H1 (cell line): ENCODE data around the gene FMN2. TPM values are rescaled to one million over a fixed set of nuclear protein-coding genes. Genes with fewer than 3 reads are reported as not detected.

ENCODE experiments used
- CTCF ChIA-PET: fragments of 300-600 bp; sonication (Branson Sonifier 250); formaldehyde crosslinking; loops from one replicate; lab custom pipeline; 2021; ENCODE audit not compliant: partially characterized antibody; lab: Charles Lee
- POLR2A ChIA-PET: fragments of 300-600 bp; sonication (Branson Sonifier 250); formaldehyde crosslinking; loops from one replicate; lab custom pipeline; 2021; ENCODE audit warnings: inconsistent platforms; ENCODE audit not compliant: partially characterized antibody; lab: Charles Lee
- DNase-seq, 2 experiments: peaks; one replicate each; pipeline versions ENCODE4 v3.0.0 to v3.0.0-alpha.2; 2010 to 2022; ENCODE audit warnings: low spot score in 2 of 2, low read depth in 1 of 2, mixed read lengths in 1 of 2
- FAIRE-seq: peaks from 2 replicates; lab custom pipeline; 2011; peaks lifted over from hg19 to GRCh38; lab: Jason Lieb, UNC
- H2AFZ ChIP-seq: 2 replicates; pipeline ENCODE4 v1.8.1; 2012; ENCODE audit warnings: low read length, inconsistent platforms
- H2AK5ac ChIP-seq: 2 replicates; pipeline ENCODE4 v1.6.1; 2013; ENCODE audit warnings: low read depth, low read length
- H2BK120ac ChIP-seq: replicated peaks from 2 replicates; pipeline ENCODE3; 2013; ENCODE audit warnings: low read depth, low read length, inconsistent platforms
- H2BK12ac ChIP-seq: 2 replicates; pipeline ENCODE4 v1.6.1; 2013; ENCODE audit warnings: low read depth, low read length
- H2BK15ac ChIP-seq: 2 replicates; pipeline ENCODE4 v1.6.1; 2013; ENCODE audit warnings: low read length
- H2BK20ac ChIP-seq: 2 replicates; pipeline ENCODE4 v1.6.1; 2013; ENCODE audit warnings: low read length
- H2BK5ac ChIP-seq: 2 replicates; pipeline ENCODE4 v1.6.1; 2013; ENCODE audit warnings: low read depth, low read length
- H3K14ac ChIP-seq: 2 replicates; pipeline ENCODE4 v1.6.1; 2013; ENCODE audit warnings: inconsistent platforms; ENCODE audit not compliant: insufficient read length
- H3K18ac ChIP-seq: 2 replicates; pipeline ENCODE4 v1.6.1; 2013; ENCODE audit warnings: low read length; ENCODE audit errors: extremely low read depth
- H3K23ac ChIP-seq: 2 replicates; pipeline ENCODE4 v1.6.1; 2013; ENCODE audit warnings: inconsistent platforms; ENCODE audit not compliant: insufficient read length
- H3K23me2 ChIP-seq: 2 replicates; pipeline ENCODE4 v1.6.1; 2013; ENCODE audit warnings: low read depth, low read length
- H3K27ac ChIP-seq: 2 replicates; pipeline ENCODE4 v1.6.1; 2011; ENCODE audit warnings: low read depth, low read length, inconsistent platforms
- H3K27me3 ChIP-seq, 4 experiments: replicated peaks in 1 of 4; 1 replicate in 1 of 4; 2 replicates in 3 of 4; pipeline versions ENCODE4 v1.6.1 to v1.8.1; 2011 to 2013; ENCODE audit warnings: low read length in 3 of 4, mild to moderate bottlenecking in 3 of 4, inconsistent platforms in 2 of 4, mixed read lengths in 2 of 4, moderate library complexity in 1 of 4; ENCODE audit not compliant: control insufficient read depth in 3 of 4, insufficient read depth in 3 of 4; ENCODE audit errors: extremely low read depth in 1 of 4
- H3K36me3 ChIP-seq, 4 experiments: 2 replicates each; pipeline versions ENCODE4 v1.6.1 to v1.8.1; 2011 to 2013; ENCODE audit warnings: mild to moderate bottlenecking in 4 of 4, low read length in 3 of 4, moderate library complexity in 2 of 4, control low read depth in 1 of 4, inconsistent platforms in 1 of 4; ENCODE audit not compliant: insufficient read depth in 4 of 4, control insufficient read depth in 2 of 4
- H3K4ac ChIP-seq: replicated peaks from 2 replicates; pipeline ENCODE3; 2013; ENCODE audit warnings: low read length, low read depth, mixed read lengths, inconsistent platforms; ENCODE audit not compliant: insufficient read length
- H3K4me1 ChIP-seq, 4 experiments: replicated peaks in 1 of 4; 1 replicate in 1 of 4; 2 replicates in 3 of 4; pipeline versions ENCODE4 v1.6.1 to v1.8.1; 2011 to 2013; ENCODE audit warnings: low read length in 3 of 4, inconsistent platforms in 2 of 4, mixed read lengths in 1 of 4; ENCODE audit not compliant: insufficient read depth in 4 of 4, control insufficient read depth in 3 of 4
- H3K4me2 ChIP-seq, 2 experiments: 2 replicates each; pipeline versions ENCODE4 v1.6.1 to v1.8.1; 2011 to 2013; ENCODE audit warnings: low read depth in 2 of 2, low read length in 2 of 2, control low read depth in 1 of 2, inconsistent platforms in 1 of 2, mild to moderate bottlenecking in 1 of 2; ENCODE audit not compliant: insufficient read depth in 1 of 2
- H3K4me3 ChIP-seq, 4 experiments: fragments of 200-600, 300-600 bp in 1 of 4; sonication (generic), shearing (Covaris generic), sonication (Bioruptor Twin) in 1 of 4; 2 replicates each; pipeline versions ENCODE4 v1.5.1 to v1.8.1; 2011 to 2016; ENCODE audit warnings: low read length in 4 of 4, low read depth in 3 of 4, control low read depth in 2 of 4, inconsistent platforms in 2 of 4, mild to moderate bottlenecking in 2 of 4, mixed read lengths in 1 of 4, moderate library complexity in 1 of 4; ENCODE audit not compliant: insufficient read depth in 2 of 4; ENCODE audit errors: extremely low read depth in 1 of 4
- H3K56ac ChIP-seq: replicated peaks from 2 replicates; pipeline ENCODE3; 2013; ENCODE audit warnings: low read depth, mild to moderate bottlenecking, mixed read lengths, low read length, inconsistent platforms; ENCODE audit not compliant: insufficient read length
- H3K79me1 ChIP-seq: 2 replicates; pipeline ENCODE4 v1.6.1; 2013; ENCODE audit warnings: low read depth, low read length, control low read depth
- H3K79me2 ChIP-seq, 2 experiments: 2 replicates each; pipeline versions ENCODE4 v1.6.1 to v1.8.1; 2012 to 2013; ENCODE audit warnings: low read length in 2 of 2, mild to moderate bottlenecking in 2 of 2, inconsistent platforms in 1 of 2; ENCODE audit not compliant: insufficient read depth in 2 of 2, control insufficient read depth in 1 of 2
- H3K9ac ChIP-seq, 4 experiments: replicated peaks in 1 of 4; 1 replicate in 1 of 4; 2 replicates in 3 of 4; pipeline versions ENCODE4 v1.6.1 to v1.8.1; 2011 to 2013; ENCODE audit warnings: low read depth in 3 of 4, low read length in 3 of 4, control low read depth in 2 of 4, mild to moderate bottlenecking in 2 of 4, moderate library complexity in 2 of 4, inconsistent platforms in 1 of 4; ENCODE audit errors: extremely low read depth in 1 of 4
- H3K9me3 ChIP-seq, 2 experiments: 2 replicates each; pipeline versions ENCODE4 v1.6.1 to v1.8.1; 2012 to 2013; ENCODE audit warnings: mild to moderate bottlenecking in 2 of 2, moderate library complexity in 2 of 2, control low read depth in 1 of 2, inconsistent platforms in 1 of 2, low read depth in 1 of 2, low read length in 1 of 2, mixed read lengths in 1 of 2; ENCODE audit not compliant: insufficient read depth in 2 of 2
- H4K20me1 ChIP-seq, 2 experiments: replicated peaks in 1 of 2; 2 replicates each; pipeline versions ENCODE3 to v1.8.1; 2011 to 2013; ENCODE audit warnings: inconsistent platforms in 2 of 2, low read length in 2 of 2, mild to moderate bottlenecking in 1 of 2; ENCODE audit not compliant: insufficient read depth in 2 of 2, control insufficient read depth in 1 of 2
- H4K5ac ChIP-seq: 2 replicates; pipeline ENCODE4 v1.6.1; 2013; ENCODE audit warnings: low read length, low read depth, mixed read lengths, inconsistent platforms; ENCODE audit not compliant: insufficient read length
- H4K8ac ChIP-seq: 2 replicates; pipeline ENCODE4 v1.8.0; 2013; ENCODE audit warnings: mild to moderate bottlenecking, moderate library complexity, low read length, inconsistent platforms; ENCODE audit not compliant: insufficient read depth; ENCODE audit errors: extremely low read depth
- H4K91ac ChIP-seq: replicated peaks from 2 replicates; pipeline ENCODE3; 2013; ENCODE audit warnings: low read length, mixed read lengths, inconsistent platforms; ENCODE audit not compliant: insufficient read length
- CBX5 ChIP-seq: fragments of 300-800, 300-1000 bp; sonication (generic); IDR thresholded peaks from 2 replicates; pipeline ENCODE4 v1.7.1; 2016; ENCODE audit warnings: antibody characterized with exemption, low read length, low read depth
- CHD1 ChIP-seq: IDR thresholded peaks from 2 replicates; pipeline ENCODE4 v1.6.1; 2012; ENCODE audit warnings: low read depth, low read length, improper control_type of control experiment
- KDM4A ChIP-seq: IDR thresholded peaks from one replicate; pipeline ENCODE4 v1.7.1; 2012; ENCODE audit warnings: low read depth, mild to moderate bottlenecking, moderate library complexity, low read length, inconsistent platforms; ENCODE audit not compliant: severe bottlenecking
- POLR2A ChIP-seq, 2 experiments: IDR thresholded peaks; 1 replicate in 1 of 2; 2 replicates in 1 of 2; pipeline ENCODE4 v1.6.1; 2011; ENCODE audit warnings: low read depth in 2 of 2, low read length in 2 of 2, mild to moderate bottlenecking in 2 of 2; ENCODE audit errors: control extremely low read depth in 1 of 2
- POU5F1 ChIP-seq: IDR thresholded peaks from 2 replicates; pipeline ENCODE4 v1.6.1; 2011; ENCODE audit warnings: low read depth, mild to moderate bottlenecking, low read length, moderate library complexity
- SIRT6 ChIP-seq: IDR thresholded peaks from one replicate; pipeline ENCODE4 v1.7.1; 2012; ENCODE audit warnings: low read length, inconsistent platforms
- SUZ12 ChIP-seq: fragments of 200-600 bp; sonication (generic); IDR thresholded peaks from 2 replicates; pipeline ENCODE4 v1.6.1; 2012; ENCODE audit warnings: mild to moderate bottlenecking, inconsistent platforms, low read length, moderate library complexity, mixed read lengths
- polyA plus RNA-seq, 7 experiments: library from polyadenylated mRNA; depleted of rRNA in 3 of 7; stranded (reverse) in 5 of 7; unstranded in 2 of 7; fragments of >200 nt in 5 of 7; fragments of 200-250 nt in 2 of 7; gene quantifications; 1 replicate in 5 of 7; 2 replicates in 1 of 7; 4 replicates in 1 of 7; pipeline versions ENCODE4 v1.2.1 to v1.2.3, GENCODE V29; 2011 to 2013; ENCODE audit warnings: missing spikeins in 2 of 7, mixed read lengths in 2 of 7
- total RNA-seq: library from RNA; stranded (reverse); fragmentation: NEBNext Ultra II Directional; extraction: Animal tissue kit (Norgen Biotek cat#: 25700); gene quantifications from 2 replicates; pipeline ENCODE4 v1.2.1, GENCODE V29; 2021

The FMN2 gene
- total and polyA plus RNA-seq, 2 of the 8 experiments (the other 6 are each of a cell fraction or from before 2014, with no cell fraction given) = 0.83 to 2.0 TPM

GRCh38 chr1:240511789-240512188, 420.1 kb downstream of the FMN2 start:
- no peaks in the 10 kb centered on the region for H4K20me1 ChIP-seq
- no peak overlapping the region for H3K14ac ChIP-seq
- FAIRE-seq (no peak), DNase-seq (no peak)
- no peak overlapping the region for H4K91ac ChIP-seq
- H3K36me3 ChIP-seq = no peaks in the 10 kb centered on the region
- H3K18ac ChIP-seq = no peak overlapping the region
- no peak overlapping the region for H2BK120ac ChIP-seq
- no peaks in the 10 kb centered on the region for H3K79me2 ChIP-seq
- no peaks in the 10 kb centered on the region for H3K79me1 ChIP-seq
- no peak overlapping the region for H2BK5ac ChIP-seq
- H3K9ac ChIP-seq = no peak overlapping the region
- no peak overlapping the region for H3K23ac ChIP-seq
- H3K27me3 ChIP-seq = no peaks in the 10 kb centered on the region
- no peak overlapping the region for H2BK15ac ChIP-seq
- no peak overlapping the region for H3K4me2 ChIP-seq
- H2BK12ac ChIP-seq = no peak overlapping the region
- H3K4ac ChIP-seq = no peak overlapping the region
- H2AFZ ChIP-seq = no peak overlapping the region
- no peak overlapping the region for H2AK5ac ChIP-seq
- no peak overlapping the region for H3K56ac ChIP-seq
- H3K23me2 ChIP-seq = no peaks in the 10 kb centered on the region
- POLR2A ChIA-PET = no interaction called here
- H4K5ac ChIP-seq = no peak overlapping the region
- no peaks in the 10 kb centered on the region for H3K9me3 ChIP-seq
- CTCF ChIA-PET = interaction anchor here (0.5 to 1.0 kb wide), 2 partner anchors 33 to 57 kb away, joined by 3 to 4 read pairs; no protein-coding TSS in a partner anchor
- H3K4me1 ChIP-seq = no peaks in the 10 kb centered on the region
- H3K27ac ChIP-seq = no peak overlapping the region
- H4K8ac ChIP-seq = no peak overlapping the region
- no peak overlapping the region for H2BK20ac ChIP-seq
- no peak overlapping the region for H3K4me3 ChIP-seq
- TF ChIP-seq SUZ12 (no peak), SIRT6 (no peak), KDM4A (no peak), POU5F1 (no peak), POLR2A (IDR thresholded peaks at IDR 0.05; ENCODE audit: control extremely low read depth in 1 of 2, low read depth in 2 of 2, low read length in 2 of 2) (no peak), CHD1 (no peak), CBX5 (no peak)
